Esophagus squamous epithelium (tissue), 5 donors: ENCODE measurements around the gene MALSU1. TPM values are rescaled to one million over a fixed set of nuclear protein-coding genes. Genes with fewer than 3 reads are reported as not detected.

Experiments
- DNase-seq: peaks from one replicate; lab custom pipeline; 2025; lab: John Stamatoyannopoulos, UW
- H3K27ac ChIP-seq, 4 donors: fragments of 200-600 bp; sonication (generic); one replicate each; pipeline ENCODE4 v1.5.1; 2016 to 2019; ENCODE audit warnings: mild to moderate bottlenecking in 1 of 4
- H3K27me3 ChIP-seq, 4 donors: fragments of 200-600 bp; sonication (generic); 1 replicate in 3 of 4; 2 replicates in 1 of 4; pipeline versions ENCODE4 v1.5.1 to v1.6.0; 2017 to 2021; ENCODE audit warnings: antibody characterized with exemption in 1 of 4
- H3K36me3 ChIP-seq, 3 donors: fragments of 200-600 bp; sonication (generic); one replicate each; pipeline ENCODE4 v1.5.1; 2016 to 2019
- H3K4me1 ChIP-seq, 3 donors: fragments of 200-600 bp; sonication (generic); one replicate each; pipeline ENCODE4 v1.5.1; 2017 to 2019
- H3K4me3 ChIP-seq, 4 donors: fragments of 200-600 bp; sonication (generic); 1 replicate in 3 of 4; 2 replicates in 1 of 4; pipeline ENCODE4 v1.5.1; 2016 to 2019; ENCODE audit warnings: mild to moderate bottlenecking in 2 of 4, moderate library complexity in 1 of 4
- H3K9me3 ChIP-seq, 3 donors: fragments of 200-600 bp; sonication (generic); one replicate each; pipeline ENCODE4 v1.5.1; 2016 to 2019
- CTCF ChIP-seq, 6 experiments: fragments of 450-650 bp in 4 of 6; fragments of 200-600 bp in 2 of 6; sonication (generic) in 2 of 6; IDR thresholded peaks; one replicate each; pipeline ENCODE4 v1.5.1; 2016 to 2019; ENCODE audit warnings: antibody characterized with exemption in 6 of 6, mild to moderate bottlenecking in 4 of 6, moderate library complexity in 4 of 6
- POLR2A ChIP-seq, 4 donors: fragments of 450-650 bp; IDR thresholded peaks; one replicate each; pipeline ENCODE4 v1.6.1; 2017; ENCODE audit warnings: antibody characterized with exemption in 4 of 4, mild to moderate bottlenecking in 4 of 4, moderate library complexity in 3 of 4
- WGBS, 2 donors: methylation state at CpG; one replicate each; pipeline ENCODE4 v1.1.5; 2018; 5-methylcytosine and 5-hydroxymethylcytosine counted together
- intact Hi-C: fragments of 100-400 bp; cut with DNase I; formaldehyde crosslinking; loops from one replicate; pipeline ENCODE4 v1.15.0; 2022
- total RNA-seq, 4 donors: library from RNA; depleted of rRNA; stranded (reverse); fragments of >200 nt; gene quantifications; one replicate each; pipeline ENCODE4 v1.1.0, GENCODE V29; 2016
- donor health status: DM: yes; HTN: yes; CAD: no.

MALSU1 gene
- total RNA-seq, 4 donors from 2014 or later, result 32.6 to 55.1 (median 49.3) TPM

- Histone ChIP-seq H3K36me3 (peaks cover 0 to 19% (median 0%) of the 10 kb centered on the region in 3 donors), H3K4me1 (no peaks in the 10 kb centered on the region), H3K27me3 (peaks cover 0 to 18% (median 0%) of the 10 kb centered on the region in 4 donors), H3K27ac (no peak overlapping the region), H3K9me3 (no peaks in the 10 kb centered on the region), H3K4me3 (no peak overlapping the region)
- TF ChIP-seq CTCF (IDR thresholded peaks at IDR 0.05) (no peak), POLR2A (IDR thresholded peaks at IDR 0.05) (no peak)
- 53 to 69% methylated on average over 4 to 7 of the region's 7 CpGs for WGBS, 2 donors
- DNase-seq, result no peak
- intact Hi-C loops, result no loop called here
These were observed 16.2 kb downstream of the MALSU1 start for GRCh38 chr7:23315366-23315765.

- WGBS, 2 donors, result 53 to 68% methylated on average over 1 of the region's 1 CpG
- Histone ChIP-seq H3K36me3 (no peaks in the 10 kb centered on the region), H3K27ac (no peak overlapping the region), H3K27me3 (no peaks in the 10 kb centered on the region), H3K9me3 (no peaks in the 10 kb centered on the region), H3K4me3 (no peak overlapping the region), H3K4me1 (peaks cover 0 to 36% (median 20%) of the 10 kb centered on the region in 3 donors)
- TF ChIP-seq POLR2A (IDR thresholded peaks at IDR 0.05) (no peak), CTCF (IDR thresholded peaks at IDR 0.05) (no peak)
- no peak for DNase-seq
- intact Hi-C loops, result no loop called here
These were observed 32.0 kb downstream of the MALSU1 start for GRCh38 chr7:23331132-23331531.

DNA sequence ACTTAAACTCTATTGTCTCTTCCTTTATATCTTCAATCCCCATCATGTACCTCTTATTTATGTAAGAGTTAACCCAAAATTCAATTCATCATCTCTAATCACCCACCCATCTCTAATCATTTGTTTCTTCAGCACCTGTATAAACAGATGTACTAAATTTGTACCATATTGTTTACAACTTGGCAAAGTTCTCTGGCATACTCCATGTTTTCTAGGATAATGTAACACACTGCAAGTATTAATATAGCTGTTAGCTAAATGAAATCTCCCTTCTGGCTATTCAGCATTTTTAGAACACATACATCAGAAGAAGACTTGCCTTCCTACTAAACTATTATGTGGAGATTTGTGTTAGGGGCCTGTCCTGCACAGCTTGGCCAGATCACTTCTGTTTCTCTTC is 33.1 kb downstream of the MALSU1 start:
- Histone ChIP-seq H3K27ac (no peak overlapping the region), H3K4me3 (no peak overlapping the region), H3K27me3 (peaks cover 0 to 10% (median 0%) of the 10 kb centered on the region in 4 donors), H3K36me3 (no peaks in the 10 kb centered on the region), H3K9me3 (peaks cover 0 to 2% (median under 1%) of the 10 kb centered on the region in 3 donors), H3K4me1 (peaks cover 0 to 43% (median 20%) of the 10 kb centered on the region in 3 donors)
- intact Hi-C loops, result no loop called here
- DNase-seq, result no peak
- TF ChIP-seq POLR2A (IDR thresholded peaks at IDR 0.05) (no peak), CTCF (IDR thresholded peaks at IDR 0.05) (no peak)

DNA sequence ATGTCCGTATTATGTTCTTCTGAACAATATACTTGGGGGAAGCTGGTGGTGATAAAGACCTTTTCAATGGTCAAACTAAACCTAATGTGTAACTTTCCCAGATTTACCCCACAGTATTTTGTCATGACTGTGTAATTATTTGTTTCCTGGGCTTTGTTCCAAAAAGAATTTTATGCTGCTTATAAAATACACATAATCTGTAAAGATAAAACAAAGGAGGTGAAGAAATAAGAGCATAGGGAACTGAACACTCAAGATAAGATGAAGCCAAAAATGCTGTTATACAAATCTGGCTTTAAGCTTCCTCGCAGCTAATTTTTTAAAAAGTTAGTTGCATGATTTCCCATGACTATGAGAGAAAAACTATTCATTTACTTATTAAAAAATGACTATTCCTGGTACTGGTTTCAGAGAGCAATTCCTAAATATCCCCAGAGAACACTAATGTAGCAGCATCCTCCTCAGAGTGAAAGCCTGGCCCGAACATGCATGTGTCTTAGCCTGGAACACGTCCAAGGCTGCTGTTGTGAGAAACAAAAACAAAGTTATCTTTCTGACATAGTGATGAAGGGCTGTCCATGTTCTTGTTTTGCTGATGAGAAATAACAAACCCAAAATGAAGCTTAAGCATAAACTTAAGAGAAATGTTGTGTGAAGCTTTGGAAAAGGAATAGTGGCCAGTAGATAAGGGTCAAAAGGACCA is 33.9 kb downstream of the MALSU1 start:
- Histone ChIP-seq H3K36me3 (no peaks in the 10 kb centered on the region), H3K4me1 (peaks cover 0 to 43% (median 20%) of the 10 kb centered on the region in 3 donors), H3K27me3 (peaks cover 0 to 19% (median 1%) of the 10 kb centered on the region in 4 donors), H3K4me3 (no peak overlapping the region), H3K9me3 (peaks cover 0 to 9% (median 8%) of the 10 kb centered on the region in 3 donors), H3K27ac (peak overlapping the region in 2 of 4 donors; percentile 36 to 37)
- TF ChIP-seq POLR2A (IDR thresholded peaks at IDR 0.05) (no peak), CTCF (IDR thresholded peaks at IDR 0.05) (no peak)
- 28 to 29% methylated on average over 4 of the region's 4 CpGs for WGBS, 2 donors
- DNase-seq, result no peak
- intact Hi-C loops, result no loop called here

- intact Hi-C loops, result no loop called here
- H3K4me1 ChIP-seq, result peaks cover 0 to 43% (median 20%) of the 10 kb centered on the region in 3 donors
- 19 to 32% methylated on average over 6 to 9 of the region's 9 CpGs for WGBS, 2 donors
- H3K36me3 ChIP-seq, result no peaks in the 10 kb centered on the region
- H3K9me3 ChIP-seq, result peaks cover 0 to 9% (median 8%) of the 10 kb centered on the region in 3 donors
- peaks cover 0 to 26% (median 1%) of the 10 kb centered on the region in 4 donors for H3K27me3 ChIP-seq
- TF ChIP-seq CTCF (IDR thresholded peaks at IDR 0.05) (no peak), POLR2A (IDR thresholded peaks at IDR 0.05) (no peak)
- DNase-seq, result no peak
- peak overlapping the region in 2 of 4 donors; percentile 36 to 37 for H3K27ac ChIP-seq
- H3K4me3 ChIP-seq, result no peak overlapping the region
These were observed 34.6 kb downstream of the MALSU1 start for GRCh38 chr7:23333671-23334246.
